ENCODE data around the gene POU6F2.

- TF ChIP-seq CTCF (IDR thresholded peaks at IDR 0.05; ENCODE audit: insufficient read depth, low read length) = no peak
- no peak for TF ChIP-seq POLR2AphosphoS5 (IDR thresholded peaks at IDR 0.05; ENCODE audit: low read depth)
- no peak for TF ChIP-seq REST (IDR thresholded peaks at IDR 0.05; ENCODE audit: insufficient replicate concordance, low read depth)
- TF ChIP-seq GABPA (IDR thresholded peaks at IDR 0.05; ENCODE audit: low read depth) = no peak
- TF ChIP-seq SPI1 (IDR thresholded peaks at IDR 0.05; ENCODE audit: borderline replicate concordance, low read depth) = no peak
Measured at GRCh38 chr7:38928506-38928905, 49.2 kb upstream of the POU6F2 start.

Measured in HL-60 (cell line).